ENCODE data around the gene TBC1D22A.

TBC1D22A gene

DNA sequence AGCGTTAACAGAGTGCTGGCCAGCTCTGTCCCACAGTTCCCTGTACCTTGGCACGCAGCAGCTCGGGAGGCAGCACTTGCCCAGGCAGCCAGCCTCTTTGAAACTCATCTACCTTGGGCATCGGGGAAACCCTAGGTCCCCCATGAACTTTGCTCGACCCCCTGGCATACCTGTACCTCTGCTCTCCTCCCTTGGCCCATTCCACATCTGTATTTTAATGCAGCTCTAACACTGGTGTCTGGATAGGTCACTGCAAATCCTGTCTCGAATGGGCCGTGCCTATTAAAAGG lies 304.1 kb downstream of the TBC1D22A start:
- no peak for DNase-seq

DNA sequence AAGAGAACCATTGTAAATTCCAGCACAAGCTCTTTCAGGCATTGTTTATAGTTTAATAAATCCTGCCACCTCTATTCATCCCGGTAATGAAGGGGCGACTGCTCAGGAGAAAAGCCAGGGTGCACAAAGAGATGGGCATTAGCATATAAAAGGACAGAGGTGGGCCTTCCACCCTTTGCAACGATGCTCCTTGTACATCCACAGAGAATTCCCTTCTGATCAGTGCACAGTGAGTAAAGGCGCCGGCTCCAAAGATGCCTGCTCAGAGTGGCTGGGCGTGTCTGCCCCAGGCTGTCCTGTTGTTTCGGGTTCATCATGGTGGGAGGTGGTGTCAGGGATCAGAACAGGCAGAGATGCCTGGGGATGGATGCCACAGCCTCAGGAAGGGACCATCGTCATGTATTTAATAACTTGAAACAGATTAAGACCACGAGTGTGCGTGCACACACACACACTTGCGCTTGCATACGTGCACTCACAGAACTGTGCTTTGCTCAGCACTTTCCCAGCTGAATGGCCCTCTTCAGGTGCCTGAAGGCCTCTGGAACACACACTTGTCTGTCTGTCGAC lies 305.0 kb downstream of the TBC1D22A start:
- DNase-seq = no peak

DNA sequence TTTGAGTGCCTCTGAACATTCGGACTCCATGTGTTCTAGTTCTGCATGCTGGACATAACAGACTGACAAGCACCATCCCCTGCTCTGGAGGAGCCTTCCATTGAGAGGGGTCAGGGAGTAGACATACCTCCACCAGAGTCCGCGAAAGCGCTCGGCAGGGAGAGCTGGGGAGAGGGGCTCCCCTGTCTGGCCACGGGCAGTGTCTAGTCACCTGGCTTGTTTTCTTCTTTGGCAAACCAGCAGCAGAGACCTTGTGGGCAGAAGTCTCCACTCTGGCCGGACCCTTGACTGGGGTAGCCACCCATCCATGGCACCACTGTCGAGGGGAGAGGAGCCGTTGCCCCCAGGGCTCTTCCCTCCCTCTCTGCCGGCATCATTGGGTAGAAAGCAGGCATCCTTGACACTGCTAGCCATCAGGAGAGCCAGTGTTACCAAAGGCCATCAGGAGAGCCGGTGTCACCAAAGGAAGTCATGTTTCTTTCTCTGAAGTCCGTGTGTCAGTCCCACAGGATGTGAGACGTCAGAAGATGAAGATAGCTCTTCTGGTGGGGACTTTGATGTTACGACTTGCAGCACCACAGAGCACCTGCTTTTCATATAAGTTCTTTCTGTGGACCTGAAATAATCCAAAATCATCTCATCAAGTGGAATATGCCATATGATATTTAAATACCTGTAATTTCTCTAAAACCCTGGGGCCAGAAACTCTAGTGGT lies 305.6 kb downstream of the TBC1D22A start:
- DNase-seq = no peak

DNA sequence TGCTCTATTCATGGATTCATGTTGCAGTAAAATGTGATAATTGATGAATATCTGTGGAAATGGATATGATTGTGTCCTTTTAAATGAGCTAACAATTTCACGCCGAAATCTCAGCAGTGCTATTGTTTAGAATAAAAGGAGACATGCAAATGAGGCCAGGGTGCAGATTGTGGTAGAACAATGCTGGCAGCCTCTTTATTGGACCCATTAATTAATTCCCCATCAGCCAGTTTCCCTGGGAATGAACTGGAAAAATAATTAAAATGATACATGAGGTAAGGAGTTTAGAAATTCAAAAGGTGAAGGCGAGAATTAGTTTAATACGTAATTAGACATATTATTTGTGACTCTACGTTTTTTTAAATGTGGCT lies 306.2 kb downstream of the TBC1D22A start:
- no peak for DNase-seq

DNA sequence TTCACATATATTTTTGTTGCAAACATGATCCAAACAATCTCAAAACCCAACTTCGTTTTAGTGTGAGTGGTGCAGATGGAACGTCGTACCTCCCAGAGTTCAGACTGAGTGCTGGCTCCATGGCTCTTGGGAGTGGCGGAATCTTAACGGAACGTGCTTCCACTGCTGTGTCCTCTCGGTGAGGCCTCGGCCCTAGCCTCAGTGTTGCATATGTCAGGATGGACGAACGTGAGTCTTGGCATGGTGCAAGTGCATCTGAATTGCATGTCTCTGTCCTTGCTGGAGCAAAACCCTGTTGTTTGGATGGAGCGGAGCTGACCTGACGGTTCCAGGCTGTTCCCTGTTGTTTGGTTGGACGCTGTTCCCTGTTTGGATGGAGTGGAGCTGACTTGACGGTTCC lies 306.8 kb downstream of the TBC1D22A start:
- DNase-seq = no peak

DNA sequence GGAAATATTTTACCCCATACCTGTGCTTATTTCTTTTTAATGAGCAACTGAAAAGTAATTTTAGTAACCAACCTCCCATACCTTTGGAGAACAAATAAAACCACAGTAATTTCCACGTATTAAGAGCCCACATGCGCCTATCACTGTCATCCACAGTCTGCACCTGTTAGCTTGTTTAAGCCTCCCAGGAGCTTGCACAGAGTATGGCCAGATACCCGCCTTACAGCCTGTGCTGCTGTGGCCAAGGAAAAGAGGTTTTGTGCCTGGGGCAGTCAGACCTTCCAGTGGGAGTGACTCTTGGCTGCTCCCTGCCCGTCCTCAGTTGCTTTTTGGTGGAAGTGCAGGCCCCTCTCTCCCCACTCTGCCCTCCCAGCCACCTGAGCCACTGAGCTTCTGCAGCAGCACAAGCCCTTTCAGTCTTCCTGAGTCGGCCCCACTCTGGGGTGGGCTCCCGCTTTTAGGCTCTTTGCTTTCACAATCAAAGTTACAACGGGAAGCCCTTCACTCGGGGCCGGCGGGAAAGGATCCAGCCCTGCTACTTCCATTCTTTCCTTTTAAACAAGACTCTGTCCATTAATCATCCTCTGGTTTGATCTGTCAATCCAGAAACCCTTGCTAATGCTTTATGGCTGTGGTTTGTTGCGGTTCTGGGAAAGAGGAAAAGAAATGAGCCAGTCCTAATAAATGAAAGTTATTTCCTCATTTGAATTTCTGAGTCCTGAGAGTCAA lies 308.8 kb downstream of the TBC1D22A start:
- no peak for DNase-seq

DNA sequence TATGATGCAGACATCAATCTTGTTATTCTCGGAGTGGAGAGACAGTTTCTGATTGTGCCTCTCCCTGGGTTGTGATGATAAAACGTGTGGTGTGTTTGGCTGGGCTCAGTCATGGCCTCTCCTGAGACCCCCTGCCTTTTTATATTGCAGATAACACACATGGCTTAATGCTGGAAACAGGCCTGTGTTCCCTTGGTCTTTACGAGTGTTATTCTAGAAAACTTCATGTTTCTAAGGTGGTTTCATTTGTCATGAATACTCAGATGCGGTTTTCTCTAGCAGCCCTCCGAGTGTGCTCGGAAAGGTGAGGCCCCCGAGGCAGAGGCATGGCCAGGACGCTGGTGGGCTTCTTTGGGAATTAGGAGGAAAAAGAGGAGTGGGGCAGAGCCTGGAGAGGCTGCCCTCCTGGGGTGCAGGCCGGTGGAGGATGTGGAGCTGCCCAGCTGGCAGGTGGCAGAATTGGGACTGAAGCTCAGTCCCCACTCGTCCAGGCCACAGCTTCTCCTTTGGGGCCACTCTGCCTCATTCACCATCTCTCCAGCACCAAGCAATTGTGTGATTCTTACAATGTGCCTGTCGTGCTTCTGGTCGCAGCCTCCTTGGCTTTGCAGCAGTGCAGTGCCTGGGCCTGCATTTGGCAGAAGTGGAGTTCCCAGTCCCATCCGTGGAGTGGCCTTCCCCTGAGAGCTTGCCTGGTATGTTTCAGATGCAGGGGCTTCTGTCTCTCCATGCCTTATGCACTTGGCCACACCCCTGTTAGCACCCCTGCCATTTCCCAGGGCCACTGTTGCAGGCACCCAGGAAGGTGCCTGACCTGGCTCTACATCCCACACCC lies 309.6 kb downstream of the TBC1D22A start:
- no peak for DNase-seq

DNA sequence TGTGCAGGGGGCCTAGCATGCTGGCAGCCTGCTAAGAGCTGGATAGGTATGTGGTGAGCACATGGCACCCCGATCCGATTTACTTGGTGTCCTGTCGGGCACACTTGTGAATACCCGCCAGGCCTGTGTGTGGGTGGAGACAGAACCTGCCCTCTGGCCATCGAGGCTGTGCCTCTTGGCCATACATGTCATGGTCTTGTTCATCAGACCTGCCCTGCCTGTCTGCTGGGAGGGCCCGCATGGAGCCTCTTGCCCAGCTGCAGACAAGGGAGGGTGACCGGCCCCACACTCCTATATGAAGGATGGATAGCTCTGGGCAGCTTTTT lies 310.2 kb downstream of the TBC1D22A start:
- DNase-seq = no peak

DNA sequence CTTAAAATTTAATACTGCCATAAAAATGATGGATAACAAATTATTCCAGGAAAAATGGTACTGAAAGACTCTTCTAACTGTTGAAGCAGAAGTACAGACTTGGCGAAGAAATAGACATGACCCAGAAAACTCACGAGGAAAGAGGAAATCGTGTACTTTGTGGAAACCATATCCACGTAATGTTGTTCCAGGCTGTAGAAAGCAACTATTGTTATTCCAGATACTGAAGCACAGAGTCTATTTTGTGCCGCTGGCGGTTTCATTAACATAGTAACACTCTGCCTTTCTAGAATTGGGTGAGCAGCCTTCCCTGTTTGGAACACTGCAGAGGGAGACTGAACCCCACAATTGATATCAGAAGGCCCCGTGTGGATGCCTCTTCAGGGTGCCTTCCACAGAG lies 310.6 kb downstream of the TBC1D22A start:
- peak; percentile 27 for DNase-seq

DNA sequence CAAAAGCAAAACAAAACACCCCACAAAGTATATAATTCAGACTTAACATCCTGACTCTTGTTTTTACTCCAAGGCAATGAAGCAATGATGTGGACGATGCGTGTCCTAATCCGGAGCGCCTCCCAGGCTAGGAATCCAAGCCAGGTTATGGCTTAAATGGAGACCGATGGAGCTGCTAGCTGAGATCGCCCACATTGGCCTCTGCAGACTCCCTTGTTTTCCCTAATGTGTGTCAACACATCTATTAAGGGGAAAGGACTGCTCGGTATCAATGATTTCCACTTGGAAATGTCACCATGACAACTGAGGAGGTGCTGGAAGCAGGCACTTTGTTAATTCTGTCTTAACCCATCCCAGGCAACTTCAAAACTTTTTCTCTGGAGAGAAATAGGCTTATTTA lies 311.7 kb downstream of the TBC1D22A start:
- DNase-seq = no peak

DNA sequence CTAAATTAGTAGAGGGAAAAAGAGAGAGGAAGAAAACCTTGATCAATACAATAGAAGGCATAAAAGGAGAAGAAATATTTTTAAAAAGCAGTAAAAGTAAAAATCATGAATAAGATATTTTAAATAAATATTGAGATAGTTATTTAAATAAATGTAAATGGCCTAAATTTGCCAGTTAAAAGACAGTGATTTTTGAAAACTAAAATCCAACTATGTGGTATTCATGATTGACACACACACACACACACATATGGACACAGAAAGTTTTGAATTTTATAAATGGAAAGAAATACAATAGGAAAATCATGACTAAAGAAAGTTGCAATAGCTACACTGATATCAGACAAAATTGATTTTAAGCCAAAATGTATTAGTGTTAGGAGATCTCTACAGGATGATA lies 313.1 kb downstream of the TBC1D22A start:
- no peak for DNase-seq

DNA sequence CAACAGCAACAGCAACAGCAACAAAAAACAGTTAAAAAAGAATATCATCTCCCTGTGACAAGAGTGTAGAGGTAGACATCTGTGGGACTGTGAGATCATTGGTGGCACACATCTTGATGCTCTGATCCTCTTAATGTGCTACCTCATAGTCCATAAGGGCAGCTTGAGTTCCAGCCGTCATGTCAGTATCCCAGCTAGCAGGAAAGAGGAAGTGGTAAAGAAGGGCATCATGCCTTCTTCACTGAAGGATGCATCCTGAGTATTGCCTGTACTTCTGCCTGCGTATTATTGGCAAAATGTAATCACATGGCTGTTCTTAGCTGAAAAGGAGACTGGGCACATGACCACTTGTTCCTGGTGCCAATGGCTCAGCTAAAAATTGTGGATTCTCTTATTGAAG lies 314.3 kb downstream of the TBC1D22A start:
- no peak for DNase-seq

DNA sequence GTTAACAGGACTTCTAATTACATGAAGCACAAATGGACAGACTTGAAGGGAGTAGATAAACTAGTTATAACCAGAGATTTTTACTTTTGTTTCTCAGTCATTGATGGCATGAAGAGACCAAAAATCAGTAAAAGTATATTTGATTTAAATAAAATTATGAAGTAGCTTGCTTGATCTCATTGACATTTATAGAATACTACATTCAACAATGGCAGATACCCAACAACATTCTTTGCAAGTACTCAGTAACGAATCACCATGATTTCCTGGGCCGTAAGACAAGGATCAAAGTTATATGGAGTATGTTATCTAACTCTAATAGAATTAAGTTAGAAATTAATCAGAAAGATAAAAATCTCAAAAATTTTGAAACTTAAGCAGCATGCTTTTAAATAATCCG lies 317.6 kb downstream of the TBC1D22A start:
- DNase-seq = no peak

DNA sequence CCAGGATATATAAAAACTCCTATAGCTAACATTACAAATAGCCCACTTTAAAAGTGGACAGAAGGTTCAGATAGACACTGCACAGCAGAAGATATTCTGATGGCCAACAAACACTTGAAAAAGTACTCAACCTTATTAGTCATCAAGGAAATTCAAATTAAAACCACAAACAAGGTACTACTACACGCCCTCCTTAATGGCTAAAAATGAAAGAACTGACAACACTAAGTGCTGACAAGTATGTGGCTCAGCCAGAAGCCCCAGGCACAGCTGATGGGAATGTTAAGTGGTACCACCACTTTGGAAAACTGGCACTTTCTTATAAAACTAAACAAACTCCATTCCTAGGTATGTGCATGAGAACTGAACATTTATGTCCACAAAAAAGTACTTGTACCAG lies 320.1 kb downstream of the TBC1D22A start:
- DNase-seq = no peak

DNA sequence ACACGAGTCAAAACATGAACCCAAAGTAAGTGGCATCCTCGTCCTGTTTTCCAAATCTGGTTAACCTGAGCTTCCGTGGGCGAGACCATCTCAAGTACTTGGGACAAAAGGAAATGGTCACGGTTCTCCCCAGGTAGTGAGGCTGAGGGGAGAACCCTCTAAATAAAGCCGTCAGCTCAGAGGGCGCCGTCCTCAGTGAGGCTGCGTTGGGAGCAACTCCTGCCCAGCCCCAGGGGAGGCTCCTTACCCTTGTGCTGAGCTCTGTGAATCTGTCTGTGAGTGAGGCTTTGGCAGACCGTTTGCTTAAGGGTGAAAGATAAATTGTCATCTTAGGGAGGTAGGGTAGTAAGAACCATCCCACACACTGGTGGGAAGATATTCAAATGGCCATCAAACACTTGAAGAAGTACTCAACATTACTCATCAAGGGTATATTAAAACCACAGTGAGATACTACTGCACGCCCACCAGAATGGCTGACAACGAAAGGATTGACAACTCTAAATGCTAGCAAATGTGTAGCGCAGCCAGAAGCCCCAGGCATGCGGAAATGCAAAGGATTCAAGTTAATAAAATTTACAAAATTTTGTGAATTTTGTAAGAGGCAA lies 321.0 kb downstream of the TBC1D22A start:
- DNase-seq = no peak

DNA sequence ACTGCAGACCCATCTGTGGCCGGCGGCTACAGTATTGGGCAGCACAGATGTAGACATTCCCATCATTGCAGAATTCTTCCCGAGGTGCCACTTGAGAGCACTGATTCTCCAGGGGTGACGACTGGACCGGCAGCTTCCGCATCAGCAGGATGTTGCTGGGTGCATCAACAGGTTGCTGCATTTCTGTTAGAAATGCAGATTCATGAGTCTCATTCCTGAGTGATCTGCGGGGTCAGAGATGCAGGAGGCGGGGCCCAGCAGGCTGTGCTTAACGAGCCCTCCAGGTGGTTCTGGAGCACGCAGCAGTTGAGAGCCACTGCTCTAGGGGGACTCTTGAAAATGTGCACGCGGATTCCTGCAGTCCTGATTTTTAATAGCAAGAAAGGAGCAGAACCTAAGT lies 321.8 kb downstream of the TBC1D22A start:
- no peak for DNase-seq

DNA sequence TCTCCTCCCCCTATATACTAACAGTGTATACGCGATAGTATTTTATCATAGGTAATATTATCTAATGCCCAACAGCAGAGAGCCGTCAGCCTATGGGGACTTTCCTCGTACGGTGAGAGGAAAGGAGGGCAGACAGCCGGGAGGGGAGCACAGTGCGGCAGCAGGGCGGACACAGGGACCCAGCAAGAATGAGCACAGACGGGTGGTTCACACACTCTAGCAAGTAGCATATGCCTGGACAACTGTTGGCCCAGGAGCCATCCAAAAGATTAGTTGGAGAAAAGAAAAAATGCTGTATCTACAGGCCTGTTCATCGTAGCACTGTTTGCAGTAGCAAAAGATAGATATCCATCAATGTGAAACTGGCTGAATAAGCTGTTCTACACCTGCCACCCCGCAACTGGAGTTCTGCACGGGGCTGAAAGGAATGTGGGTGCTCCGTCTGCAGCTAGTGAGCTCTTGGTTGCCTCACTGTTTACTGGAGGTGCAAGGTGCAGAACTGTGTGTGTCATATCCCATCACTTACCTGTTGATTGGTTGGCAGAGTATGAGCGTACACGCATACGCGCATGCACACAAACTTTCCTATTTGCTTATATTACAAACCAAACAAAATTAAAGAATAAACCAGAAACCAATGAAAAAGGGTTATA lies 324.3 kb downstream of the TBC1D22A start:
- DNase-seq = no peak

DNA sequence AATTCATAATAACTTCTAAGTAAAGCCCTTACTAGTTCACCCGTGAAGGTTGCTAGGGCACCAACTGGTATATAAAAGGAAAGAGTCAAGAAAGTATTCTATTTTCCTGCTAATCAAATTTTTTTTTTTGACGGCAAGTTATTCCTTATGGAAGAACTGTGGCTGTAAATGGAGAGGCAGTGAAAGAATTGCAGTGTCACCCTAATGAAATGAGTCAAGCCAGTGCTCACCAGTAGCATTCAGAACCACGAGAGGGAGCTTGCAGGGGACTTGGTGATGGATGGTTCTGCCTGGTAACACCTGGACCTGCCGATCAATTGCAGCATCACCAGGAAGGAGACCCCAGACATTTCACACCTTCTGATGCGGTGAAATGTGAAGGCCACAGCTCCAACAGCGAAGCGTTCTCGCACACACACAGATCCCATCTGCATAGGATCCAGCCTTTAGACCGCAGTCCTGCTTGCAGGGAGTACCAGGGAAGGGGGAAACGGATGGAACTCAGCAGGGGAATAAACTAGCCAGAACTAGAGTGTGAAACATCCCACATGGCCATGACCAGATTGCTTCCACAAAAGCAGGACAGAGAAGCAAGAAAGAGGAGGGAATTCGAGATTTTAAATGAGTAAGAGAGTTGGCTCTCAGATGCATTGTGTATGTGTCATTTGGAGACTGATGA lies 326.2 kb downstream of the TBC1D22A start:
- DNase-seq = no peak

DNA sequence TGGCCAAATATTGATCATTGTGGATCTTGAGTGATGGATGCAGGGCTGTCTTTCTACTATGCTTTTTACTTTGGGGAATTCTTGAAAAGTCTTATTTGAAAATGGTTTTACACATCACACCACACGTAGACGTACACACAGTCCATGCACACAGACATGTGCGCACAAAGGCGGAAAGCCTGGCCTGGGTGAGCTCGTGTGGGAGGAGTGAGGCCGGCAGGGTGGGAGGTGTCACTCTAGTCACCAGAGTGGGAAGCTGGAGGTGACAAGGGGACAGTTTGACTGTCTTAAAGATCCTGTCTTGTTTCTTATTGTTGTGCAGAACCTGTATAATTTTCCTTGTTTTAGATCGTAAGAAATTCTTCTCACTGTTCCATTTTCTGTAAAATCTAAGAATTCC lies 326.9 kb downstream of the TBC1D22A start:
- DNase-seq = no peak

DNA sequence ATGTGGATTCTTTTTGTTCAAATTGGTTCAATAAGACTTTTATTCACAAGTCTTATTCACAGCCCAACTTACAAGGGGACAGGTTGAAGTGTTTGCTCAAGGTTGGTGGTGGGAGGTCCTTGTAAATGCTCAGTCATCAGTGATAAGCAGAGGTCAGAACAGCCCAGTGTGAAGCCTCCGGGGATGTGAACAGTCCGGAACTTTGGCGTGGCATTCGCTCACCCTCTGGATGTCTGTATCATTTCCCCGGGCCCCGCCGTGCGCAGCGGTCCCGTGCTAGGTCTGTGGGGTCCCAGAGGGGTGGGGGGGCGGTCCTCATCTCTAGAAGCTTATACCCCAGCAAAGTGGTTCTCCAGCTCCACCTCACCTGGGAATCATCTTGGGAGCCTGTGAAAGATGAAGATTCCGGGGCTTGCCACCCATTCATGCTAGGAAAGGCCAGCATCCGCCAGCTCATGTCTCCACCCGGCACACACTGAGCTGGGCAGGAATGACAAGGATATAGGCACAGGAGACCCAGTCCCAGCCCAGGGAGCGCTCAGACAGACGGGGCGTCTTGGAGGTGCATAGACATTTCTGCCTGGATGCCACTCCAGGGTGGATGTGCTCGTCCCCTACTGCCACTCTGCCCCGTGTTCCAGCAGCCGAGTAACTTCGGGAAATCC lies 327.5 kb downstream of the TBC1D22A start:
- DNase-seq = no peak

DNA sequence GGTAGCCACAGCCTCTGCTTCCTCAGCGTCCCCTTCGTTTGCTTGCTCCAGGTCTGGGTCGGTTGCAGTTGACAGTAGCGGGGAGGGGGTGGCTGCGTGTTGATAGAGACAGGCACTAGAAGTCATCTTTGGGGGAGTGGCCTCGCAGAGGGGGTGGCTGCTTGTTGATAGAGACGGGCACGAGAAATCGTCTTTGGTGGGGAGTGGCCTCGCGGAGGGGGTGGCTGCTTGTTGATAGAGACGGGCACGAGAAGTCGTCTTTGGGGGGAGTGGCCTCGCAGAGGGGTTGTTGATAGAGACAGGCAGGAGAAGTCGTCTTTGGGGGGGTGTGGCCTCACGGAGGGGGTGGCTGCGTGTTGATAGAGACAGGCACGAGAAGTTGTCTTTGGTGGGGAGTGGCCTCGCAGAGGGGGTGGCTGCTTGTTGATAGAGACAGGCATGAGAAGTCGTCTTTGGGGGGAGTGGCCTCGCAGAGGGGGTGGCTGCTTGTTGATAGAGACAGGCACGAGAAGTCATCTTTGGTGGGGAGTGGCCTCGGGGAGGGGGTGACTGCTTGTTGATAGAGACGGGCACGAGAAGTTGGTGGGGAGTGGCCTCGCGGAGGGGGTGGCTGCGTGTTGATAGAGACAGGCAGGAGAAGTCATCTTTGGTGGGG lies 328.3 kb downstream of the TBC1D22A start:
- DNase-seq = no peak
